GM18870 (cell line): ENCODE measurements around the gene PAH.

ENCODE experiments used
- ATAC-seq: cut with Tn5 transposase; IDR thresholded peaks from one replicate; pipeline ENCODE4 v1.9.1; 2021; ENCODE audit warnings: moderate library complexity; ENCODE audit not compliant: unreplicated experiment

The PAH gene

GRCh38 chr12:102902093-102902492 lies 15.0 kb downstream of the PAH start:
- no peak for ATAC-seq

DNA sequence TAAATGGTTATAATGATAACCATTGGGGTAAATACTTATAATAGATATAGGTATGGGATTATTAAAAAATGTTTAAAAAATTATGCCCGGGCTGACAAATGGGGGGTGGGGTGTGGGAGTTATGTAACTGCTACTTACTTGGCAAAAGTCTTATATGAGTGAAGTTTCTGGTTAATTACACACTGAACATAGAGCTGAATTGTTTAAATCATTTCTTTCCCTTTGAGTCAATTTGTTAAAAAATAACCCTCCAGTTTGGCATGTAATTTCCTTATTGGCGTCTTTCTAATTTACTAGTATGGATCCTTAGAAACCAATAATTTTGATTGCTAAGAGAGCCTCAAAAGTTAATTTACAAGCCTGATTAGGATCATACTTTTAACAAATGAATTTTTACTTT lies 16.7 kb downstream of the PAH start:
- no peak for ATAC-seq

DNA sequence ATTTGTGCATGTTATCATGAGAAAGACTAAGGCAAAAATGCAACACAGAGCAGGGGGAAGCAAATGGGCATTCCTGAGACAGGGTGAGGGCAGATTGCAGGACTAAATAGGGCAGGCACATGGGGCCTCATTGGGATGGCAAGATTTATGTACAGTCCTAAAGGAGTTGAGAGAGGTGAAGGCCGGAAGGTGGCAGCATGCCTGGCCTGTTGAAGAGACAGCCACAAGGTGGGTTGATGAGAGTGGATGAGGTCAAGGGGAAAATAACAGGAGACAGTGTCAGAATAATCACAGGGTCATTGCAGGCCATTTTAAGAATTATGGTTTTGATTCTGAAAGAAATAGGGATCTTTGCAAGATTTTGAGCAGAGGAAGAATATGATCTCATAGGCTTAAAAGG lies 21.0 kb downstream of the PAH start:
- no peak for ATAC-seq

DNA sequence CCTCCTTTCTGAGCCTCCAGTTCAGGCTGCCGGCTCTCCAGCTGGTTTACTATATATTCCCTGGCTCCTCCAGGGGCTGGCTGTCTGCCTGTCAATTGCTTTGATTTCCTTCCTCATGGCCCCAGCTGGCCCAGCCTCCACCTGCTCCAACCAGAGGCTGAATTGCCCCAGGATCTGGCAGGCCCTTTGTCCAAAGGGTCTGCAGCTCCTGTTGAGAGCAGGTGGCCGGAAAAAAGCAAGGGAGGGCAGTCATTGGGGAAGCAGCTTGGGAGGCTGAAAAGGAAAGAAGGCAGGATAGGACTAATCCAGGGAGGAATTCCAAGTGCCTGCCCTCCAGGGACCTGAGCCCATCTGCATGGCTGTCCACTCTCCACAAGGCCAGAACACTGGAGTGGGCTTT lies 25.3 kb downstream of the PAH start:
- no peak for ATAC-seq

- ATAC-seq, result no peak
Observed at GRCh38 chr12:102888511-102888910, 28.5 kb downstream of the PAH start.

- no peak for ATAC-seq
Observed at GRCh38 chr12:102885043-102885932, 31.8 kb downstream of the PAH start.

- no peak for ATAC-seq
Observed at GRCh38 chr12:102883204-102883799, 33.7 kb downstream of the PAH start.

DNA sequence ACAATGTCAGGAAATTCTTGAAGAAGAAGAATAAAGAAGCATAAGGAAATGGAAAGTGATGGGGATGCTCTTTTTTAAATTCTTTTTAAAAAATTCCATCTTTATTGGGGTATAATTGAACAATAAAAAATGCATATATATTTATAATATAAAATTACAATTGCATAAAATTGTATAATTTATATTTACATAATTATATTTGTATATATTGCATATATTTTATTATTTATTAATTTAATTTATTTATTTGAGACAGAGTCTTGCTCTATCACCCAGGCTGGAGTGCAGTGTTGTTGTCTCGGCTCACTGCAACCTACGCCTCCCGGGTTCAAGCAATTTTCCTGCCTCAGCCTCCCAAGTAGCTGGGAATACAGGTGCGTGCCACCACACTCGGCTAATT lies 36.3 kb downstream of the PAH start:
- no peak for ATAC-seq

GRCh38 chr12:102879144-102879763 lies 37.8 kb downstream of the PAH start:
- ATAC-seq, result peak; percentile 81

DNA sequence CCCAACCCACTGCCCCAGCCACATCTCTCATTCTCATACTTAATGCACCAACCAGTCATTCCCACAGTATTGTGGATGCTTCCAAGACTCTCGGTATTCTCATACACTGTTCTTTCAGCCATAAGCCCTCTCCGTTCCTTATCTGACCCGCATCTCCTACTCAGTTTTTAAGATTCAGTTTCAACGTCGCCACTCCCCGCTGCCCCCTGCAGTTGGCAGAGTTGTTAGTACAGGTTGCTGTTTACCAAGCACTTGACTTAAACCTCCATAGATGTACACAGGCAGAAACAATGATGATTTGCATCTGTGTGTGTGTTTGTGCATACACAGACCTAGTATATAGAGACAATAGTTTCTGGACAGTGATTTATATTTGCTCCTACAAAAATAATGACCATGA lies 40.2 kb downstream of the PAH start:
- ATAC-seq, result no peak

- no peak for ATAC-seq
Observed at GRCh38 chr12:102874819-102875218, 42.2 kb downstream of the PAH start.

DNA sequence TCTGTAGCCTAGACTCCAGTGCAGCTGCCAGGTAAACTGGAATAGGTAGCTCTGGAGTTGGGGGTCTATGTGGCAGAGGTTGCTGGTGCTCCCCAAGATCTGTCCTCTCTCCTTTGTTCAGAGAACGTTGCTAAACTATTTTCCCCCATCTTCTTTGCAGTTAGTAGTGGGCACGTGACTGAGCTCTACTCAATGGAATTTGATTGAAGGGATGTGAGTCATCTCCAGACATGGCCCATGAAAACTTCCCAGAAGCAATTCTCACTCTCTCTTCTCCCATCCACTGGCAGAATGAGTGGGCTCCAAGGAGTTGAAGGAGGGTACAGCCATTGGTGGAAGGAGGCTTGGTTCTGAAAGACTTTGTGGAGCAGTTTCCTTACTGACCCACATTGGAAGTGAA lies 44.0 kb downstream of the PAH start:
- ATAC-seq, result no peak

- ATAC-seq, result no peak
Observed at GRCh38 chr12:102871014-102871413, 46.0 kb downstream of the PAH start.

DNA sequence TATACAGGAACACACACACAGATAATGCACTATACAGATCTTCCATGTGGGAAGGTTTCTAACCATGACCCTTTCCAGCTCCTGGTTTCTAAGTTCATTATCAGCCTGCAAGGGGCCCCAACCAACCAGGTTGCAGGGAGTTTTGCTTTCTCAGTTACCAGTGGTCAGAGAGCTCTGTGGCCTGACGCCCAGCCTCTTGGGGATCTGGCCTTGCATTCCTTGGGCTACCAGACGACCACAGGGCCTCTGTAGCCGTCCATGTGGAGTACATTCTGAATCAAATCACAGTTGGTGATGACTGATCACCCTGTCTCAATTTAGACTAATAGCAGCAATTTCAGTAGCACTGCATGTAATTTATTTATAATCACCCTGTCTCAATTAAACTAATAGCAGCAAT lies 47.5 kb downstream of the PAH start:
- ATAC-seq, result no peak

GRCh38 chr12:102865821-102866615 lies 51.0 kb downstream of the PAH start:
- ATAC-seq, result no peak

DNA sequence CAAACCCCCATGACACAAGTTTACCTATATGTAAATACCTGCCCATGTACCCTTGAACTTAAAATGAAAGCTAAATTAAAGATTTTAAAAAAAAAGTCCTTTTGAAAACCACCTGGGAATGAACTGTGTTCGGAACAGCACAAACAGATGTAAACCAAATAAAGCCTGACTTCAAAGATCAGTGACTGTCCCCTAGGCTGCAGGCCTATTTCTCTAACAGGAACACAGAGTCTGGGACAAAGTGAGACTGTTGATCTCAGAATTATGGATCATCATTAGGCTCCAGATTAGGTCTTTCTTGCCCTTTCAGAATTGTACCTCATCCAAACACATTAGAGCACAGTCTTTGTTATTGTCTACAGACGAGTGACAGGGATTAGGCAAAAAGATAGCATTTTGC lies 54.6 kb downstream of the PAH start:
- no peak for ATAC-seq

GRCh38 chr12:102851246-102851645 lies 65.8 kb downstream of the PAH start:
- ATAC-seq, result no peak

GRCh38 chr12:102849722-102850447 lies 67.2 kb downstream of the PAH start:
- ATAC-seq, result no peak

DNA sequence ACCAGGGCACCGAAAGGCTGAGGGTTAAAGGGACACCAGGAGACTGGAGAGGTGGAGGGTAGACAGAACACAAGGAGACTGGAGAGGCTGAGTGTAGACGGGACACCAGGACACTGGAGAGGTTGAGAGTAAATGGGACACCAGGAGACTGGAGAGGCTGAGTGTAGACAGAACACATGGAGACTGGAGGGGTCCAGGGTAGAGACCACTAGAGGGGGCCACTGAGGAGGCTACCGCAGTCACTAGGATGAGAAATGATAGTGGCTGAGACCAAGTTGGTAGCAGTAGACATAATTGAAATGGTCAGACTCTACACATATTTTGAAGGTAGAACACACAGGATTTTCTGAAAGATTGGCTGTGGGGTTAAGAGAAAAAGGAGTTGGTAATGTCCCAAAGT lies 68.2 kb downstream of the PAH start:
- ATAC-seq, result no peak

GRCh38 chr12:102847131-102847530 lies 69.9 kb downstream of the PAH start:
- no peak for ATAC-seq
